HepG2 (cell line): Measurements from ENCODE around the gene FAM120B. TPM values are rescaled to one million over a fixed set of nuclear protein-coding genes. Genes with fewer than 3 reads are reported as not detected.

Experiments used
- FOXJ3 ChIP-seq: sonication (generic); formaldehyde crosslinking; IDR thresholded peaks from 2 replicates; pipeline ENCODE4 v1.4.0; 2020; ENCODE audit warnings: missing genetic modification reagents, mild to moderate bottlenecking, borderline replicate concordance
- REL ChIP-seq: sonication (generic); formaldehyde crosslinking; conservative IDR thresholded peaks from 2 replicates; pipeline ENCODE4 v1.8.0; 2022; ENCODE audit warnings: mild to moderate bottlenecking, missing genetic modification reagents, moderate library complexity
- TOE1 ChIP-seq: sonication (generic); formaldehyde crosslinking; IDR thresholded peaks from 2 replicates; pipeline ENCODE4 v1.4.0; 2020; ENCODE audit warnings: mild to moderate bottlenecking, missing genetic modification reagents
- ZNF296 ChIP-seq: sonication (generic); formaldehyde crosslinking; conservative IDR thresholded peaks from 2 replicates; pipeline ENCODE4 v1.5.0; 2020; ENCODE audit warnings: mild to moderate bottlenecking, missing genetic modification reagents
- ZNF781 ChIP-seq: sonication (generic); formaldehyde crosslinking; IDR thresholded peaks from 2 replicates; pipeline ENCODE4 v1.5.1; 2020; ENCODE audit warnings: borderline replicate concordance, mild to moderate bottlenecking, missing genetic modification reagents; ENCODE audit errors: not compliant biosample characterization
- polyA plus RNA-seq, 8 experiments: library from polyadenylated mRNA; depleted of rRNA in 3 of 8; stranded (reverse) in 7 of 8; unstranded in 1 of 8; fragments of >200 nt; fragmentation: Illumina TruSeq in 4 of 8; extraction: Trizol in 4 of 8; gene quantifications; 2 replicates each; pipeline versions ENCODE4 v1.2.1 to v1.2.3, GENCODE V29; 2011 to 2016; ENCODE audit warnings: low read depth in 4 of 8, missing spikeins in 1 of 8, mixed read lengths in 1 of 8; ENCODE audit not compliant: insufficient read depth in 1 of 8
- total RNA-seq, 5 experiments: library from RNA; depleted of rRNA; stranded (reverse); fragments of >200 nt; fragmentation: Illumina TruSeq; extraction: Trizol; gene quantifications; 2 replicates each; pipeline ENCODE4 v1.2.3, GENCODE V29; 2016; ENCODE audit warnings: low read depth in 1 of 5
- TF ChIP-seq, protein P1 (sequence below), 2 experiments: sonication (generic) in 1 of 2; formaldehyde crosslinking in 1 of 2; IDR thresholded peaks; 2 replicates each; pipeline versions ENCODE4 v1.5.1 to v1.6.1; 2011 to 2020; ENCODE audit warnings: borderline replicate concordance in 1 of 2, low read depth in 1 of 2, low read length in 1 of 2, mild to moderate bottlenecking in 1 of 2, missing genetic modification reagents in 1 of 2, moderate library complexity in 1 of 2
- TF ChIP-seq, protein P2 (sequence below): sonication (generic); formaldehyde crosslinking; IDR thresholded peaks from 2 replicates; pipeline ENCODE4 v1.8.1; 2023; ENCODE audit warnings: mild to moderate bottlenecking, missing genetic modification reagents

Gene FAM120B
- total and polyA plus RNA-seq, 2 of the 13 experiments (the other 11 are each of a cell fraction or from before 2014, with no cell fraction given), result 9.2 to 10.7 TPM

DNA sequence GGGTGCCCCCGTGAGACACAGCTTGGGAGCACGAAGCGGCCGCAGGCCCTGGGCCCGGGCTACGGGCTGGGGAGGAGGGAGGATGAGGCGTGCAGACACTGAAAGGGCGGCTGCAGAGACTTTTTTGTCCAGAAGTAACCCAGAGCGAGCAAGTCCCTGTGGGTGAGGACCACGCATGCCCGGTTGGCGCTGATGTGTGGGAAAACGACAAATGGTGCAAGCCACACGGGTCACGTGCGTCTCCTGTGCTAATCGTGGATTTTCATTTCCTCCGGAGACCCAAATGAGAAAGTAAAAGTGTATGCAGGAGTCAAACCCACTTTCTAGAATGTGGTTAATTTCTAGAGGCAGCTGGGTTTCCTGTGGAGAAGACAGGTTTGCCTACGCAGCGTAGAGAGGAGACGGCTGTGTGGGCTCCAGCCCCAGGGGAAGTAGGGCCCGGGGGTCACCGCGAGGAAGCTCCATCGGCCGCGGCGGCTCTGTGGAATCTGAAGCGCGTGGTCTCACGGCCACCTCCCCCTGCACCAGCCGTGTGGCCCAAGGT is 34.7 kb upstream of the FAM120B start (continued):
- TF ChIP-seq, protein P1, sequence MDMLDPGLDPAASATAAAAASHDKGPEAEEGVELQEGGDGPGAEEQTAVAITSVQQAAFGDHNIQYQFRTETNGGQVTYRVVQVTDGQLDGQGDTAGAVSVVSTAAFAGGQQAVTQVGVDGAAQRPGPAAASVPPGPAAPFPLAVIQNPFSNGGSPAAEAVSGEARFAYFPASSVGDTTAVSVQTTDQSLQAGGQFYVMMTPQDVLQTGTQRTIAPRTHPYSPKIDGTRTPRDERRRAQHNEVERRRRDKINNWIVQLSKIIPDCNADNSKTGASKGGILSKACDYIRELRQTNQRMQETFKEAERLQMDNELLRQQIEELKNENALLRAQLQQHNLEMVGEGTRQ (IDR thresholded peaks at IDR 0.05; ENCODE audit: low read depth, low read length), result no peak
- TF ChIP-seq, protein P1 (CRISPR knock-in tag; IDR thresholded peaks at IDR 0.05; ENCODE audit: borderline replicate concordance), result no peak
- TF ChIP-seq FOXJ3 (CRISPR knock-in tag) (no peak), TOE1 (no peak), ZNF781 (CRISPR knock-in tag) (no peak), REL (no peak), ZNF296 (CRISPR knock-in tag) (no peak)
- TF ChIP-seq, protein P2, sequence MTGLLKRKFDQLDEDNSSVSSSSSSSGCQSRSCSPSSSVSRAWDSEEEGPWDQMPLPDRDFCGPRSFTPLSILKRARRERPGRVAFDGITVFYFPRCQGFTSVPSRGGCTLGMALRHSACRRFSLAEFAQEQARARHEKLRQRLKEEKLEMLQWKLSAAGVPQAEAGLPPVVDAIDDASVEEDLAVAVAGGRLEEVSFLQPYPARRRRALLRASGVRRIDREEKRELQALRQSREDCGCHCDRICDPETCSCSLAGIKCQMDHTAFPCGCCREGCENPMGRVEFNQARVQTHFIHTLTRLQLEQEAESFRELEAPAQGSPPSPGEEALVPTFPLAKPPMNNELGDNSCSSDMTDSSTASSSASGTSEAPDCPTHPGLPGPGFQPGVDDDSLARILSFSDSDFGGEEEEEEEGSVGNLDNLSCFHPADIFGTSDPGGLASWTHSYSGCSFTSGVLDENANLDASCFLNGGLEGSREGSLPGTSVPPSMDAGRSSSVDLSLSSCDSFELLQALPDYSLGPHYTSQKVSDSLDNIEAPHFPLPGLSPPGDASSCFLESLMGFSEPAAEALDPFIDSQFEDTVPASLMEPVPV, result no peak
